A673 (cell line): ENCODE data around the gene SLC66A2.

Experiments used
- CTCF ChIP-seq: fragments of 300-800, 200-600 bp; sonication (generic); conservative IDR thresholded peaks from 2 replicates; pipeline ENCODE4 v1.5.1; 2017; ENCODE audit warnings: low read depth, mild to moderate bottlenecking, antibody characterized with exemption, low read length, moderate library complexity, mixed read lengths
- EZH2 ChIP-seq: fragments of 200-600 bp; sonication (generic); IDR thresholded peaks from 2 replicates; pipeline ENCODE4 v1.6.1; 2017; ENCODE audit warnings: borderline replicate concordance, low read depth, mild to moderate bottlenecking, mixed read lengths, antibody characterized with exemption, low read length; ENCODE audit not compliant: poor library complexity, severe bottlenecking

- TF ChIP-seq EZH2, result no peak
- no peak for TF ChIP-seq CTCF
These were observed 22.7 kb upstream of the SLC66A2 start for GRCh38 chr18:79974025-79974654.
